Hematopoietic multipotent progenitor cell treated with erythropoietin and hydrocortisone succinate and interleukin-3 and kit ligand, for 4 days (in vitro differentiated cells): ENCODE measurements around the gene CAMK1G.
A peak's percentile ranks its signal among the peaks of the same experiment; 100 is the strongest.

Source experiments
- DNase-seq: peaks from one replicate; pipeline ENCODE4 v3.0.0-alpha.2; 2015

The CAMK1G gene

DNA sequence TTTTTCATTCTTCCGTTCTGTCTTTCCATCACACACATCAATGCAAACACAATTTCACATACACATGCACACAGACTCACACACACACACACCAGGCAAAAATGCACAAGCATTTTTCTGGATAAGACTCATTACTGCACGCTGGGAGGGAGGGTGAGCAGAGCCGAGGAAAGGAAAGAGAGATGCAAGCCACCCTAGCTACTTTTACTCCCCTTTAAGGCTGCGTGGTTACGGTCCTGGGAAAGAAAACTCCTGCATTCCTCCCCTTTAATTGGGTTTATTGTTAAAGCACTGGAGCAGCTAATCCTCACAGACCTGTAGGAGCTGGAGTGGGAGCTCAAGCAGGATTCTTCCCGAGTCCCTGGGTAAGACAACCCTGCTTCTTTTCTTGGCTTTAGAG lies at the start of gene CAMK1G:
TSS of gene CAMK1G (plus strand) at position 307 of the 400 bp plus-strand sequence. CDS start 11,270 bp downstream, outside the sequence.
- DNase-seq, result no peak

GRCh38 chr1:209534496-209535250 lies 48.8 kb upstream of the CAMK1G start:
- DNase-seq, result peak; percentile 7

DNA sequence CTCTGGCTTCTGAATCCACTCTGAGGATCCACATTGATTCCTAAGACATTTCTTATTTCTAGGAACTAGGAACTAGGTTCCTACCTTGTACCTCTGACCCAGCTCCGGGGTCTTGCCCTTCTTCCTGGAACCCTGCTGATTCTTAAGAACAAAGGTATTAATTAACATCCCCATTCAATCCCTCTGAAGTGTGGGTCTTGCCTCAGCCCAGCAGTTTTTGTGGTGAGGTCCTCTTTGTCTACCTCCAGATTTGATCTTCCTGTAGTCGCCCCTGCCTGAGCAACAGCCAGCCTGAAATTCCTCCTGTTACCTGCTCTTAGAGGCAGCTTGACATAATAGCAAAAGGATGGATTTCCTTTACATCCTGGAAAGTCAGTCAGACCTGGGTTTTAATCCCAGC lies 46.7 kb upstream of the CAMK1G start:
- no peak for DNase-seq

- no peak for DNase-seq
Measured at GRCh38 chr1:209537336-209538114, 46.0 kb upstream of the CAMK1G start.

DNA sequence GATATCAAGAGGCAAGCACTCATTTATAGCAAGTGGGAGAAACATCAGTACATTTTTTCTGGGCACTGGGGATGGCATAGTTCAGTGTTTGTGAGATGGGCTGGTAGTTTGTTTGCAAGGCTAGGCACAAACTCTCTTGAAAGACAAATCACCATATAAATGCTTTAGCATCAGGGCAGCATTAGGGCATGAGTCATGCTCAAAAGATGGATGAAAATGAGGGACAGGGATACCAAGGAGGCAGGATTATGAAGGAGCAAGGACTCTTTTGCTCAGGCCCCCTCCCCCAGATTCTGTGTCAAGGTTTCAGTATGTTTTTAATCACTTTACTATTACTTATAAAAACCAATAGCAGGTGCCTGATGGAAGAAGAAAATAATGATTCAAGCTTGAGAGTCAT lies 43.9 kb upstream of the CAMK1G start:
- no peak for DNase-seq

GRCh38 chr1:209542585-209542984 lies 40.9 kb upstream of the CAMK1G start:
- DNase-seq, result peak; percentile 6

GRCh38 chr1:209544098-209544497 lies 39.4 kb upstream of the CAMK1G start:
- no peak for DNase-seq

DNA sequence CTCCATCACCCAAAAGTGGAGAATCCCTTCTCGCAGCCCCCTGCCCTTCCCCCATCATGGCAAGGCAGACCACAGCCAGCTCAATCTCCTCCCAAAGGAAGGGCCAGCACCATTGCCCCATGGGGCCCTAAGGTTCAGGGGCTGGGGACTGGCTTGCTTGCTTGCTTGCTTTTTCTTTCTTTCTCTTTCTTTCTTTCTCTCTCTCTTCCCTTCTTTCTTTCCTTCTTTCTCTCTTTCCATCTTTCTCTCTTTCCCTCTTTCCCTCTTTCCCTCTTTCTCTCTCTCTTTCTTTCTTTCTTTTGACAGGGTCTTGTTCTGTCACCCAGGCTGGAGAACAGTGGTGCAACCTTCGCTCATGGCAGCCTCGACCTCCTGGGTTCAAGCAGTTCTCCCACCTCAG lies 38.1 kb upstream of the CAMK1G start:
- DNase-seq, result no peak

GRCh38 chr1:209546390-209547085 lies 37.0 kb upstream of the CAMK1G start:
- no peak for DNase-seq

- DNase-seq, result no peak
Measured at GRCh38 chr1:209547626-209548025, 35.9 kb upstream of the CAMK1G start.

- peak; percentile 11 for DNase-seq
Measured at GRCh38 chr1:209549443-209550205, 33.9 kb upstream of the CAMK1G start.

- DNase-seq, result no peak
Measured at GRCh38 chr1:209550519-209550918, 33.0 kb upstream of the CAMK1G start.

GRCh38 chr1:209552406-209553264 lies 30.9 kb upstream of the CAMK1G start:
- no peak for DNase-seq

DNA sequence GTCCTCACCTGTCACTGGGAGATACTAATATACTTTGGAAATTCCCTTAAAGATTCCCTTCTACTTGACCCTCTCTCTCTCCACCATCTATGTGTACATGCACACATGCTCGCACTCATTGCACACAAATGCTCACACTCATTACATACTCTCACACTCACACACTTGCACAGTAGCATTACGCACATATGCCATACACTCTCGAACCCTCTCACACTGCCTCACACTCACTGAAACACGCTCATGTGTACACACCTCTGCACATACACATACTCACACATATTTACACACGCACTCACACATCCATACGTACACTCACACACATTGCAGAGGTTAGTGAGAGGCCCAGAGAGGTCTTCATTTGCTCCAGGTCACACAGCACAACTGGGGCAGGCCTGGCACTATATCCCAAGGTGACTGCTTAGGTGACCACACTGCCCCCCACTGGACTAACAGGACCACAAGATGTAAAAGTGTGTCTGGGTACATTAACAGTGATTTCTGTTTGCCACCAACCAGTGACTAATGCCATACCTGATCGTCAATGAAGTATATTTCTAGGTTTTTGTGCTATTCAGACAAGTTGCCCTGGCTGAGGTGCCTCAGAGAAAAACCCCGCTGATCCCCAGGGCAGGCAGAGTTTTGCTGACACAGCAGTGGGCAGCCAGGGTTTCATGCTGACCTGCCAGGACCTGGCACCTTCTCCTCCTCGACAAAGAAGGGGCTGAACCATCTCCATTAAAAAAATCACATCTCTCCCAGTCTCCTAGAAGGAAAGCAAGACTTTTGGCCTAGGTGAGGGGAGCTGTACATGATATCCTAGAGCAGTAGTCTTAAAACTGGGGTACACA lies 28.5 kb upstream of the CAMK1G start:
- no peak for DNase-seq

DNA sequence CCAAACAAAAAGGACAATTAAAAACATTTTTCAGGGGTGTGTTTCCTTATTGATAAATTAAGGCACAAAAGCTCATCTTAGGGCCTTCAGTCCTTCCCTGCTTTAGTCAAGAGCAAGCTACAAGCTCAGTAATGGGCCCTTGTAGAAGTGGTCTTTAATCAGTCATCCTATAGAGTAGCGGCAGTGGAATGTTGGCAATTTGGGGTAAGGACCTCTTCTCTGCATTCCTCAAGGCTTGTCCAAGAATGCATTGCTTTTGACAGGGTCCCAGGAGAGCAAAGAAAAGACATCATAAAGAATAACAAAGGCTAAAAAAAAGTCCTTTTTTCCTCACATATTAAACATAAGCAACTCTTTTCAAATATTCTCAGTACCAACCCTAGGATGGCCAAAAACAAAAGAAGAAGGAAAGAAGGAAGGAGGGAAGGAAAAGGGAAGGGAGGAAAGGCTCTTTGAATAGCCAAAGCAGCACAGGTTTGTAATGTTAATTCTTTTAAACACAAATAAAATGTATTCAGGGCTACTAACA lies 27.3 kb upstream of the CAMK1G start:
- no peak for DNase-seq

GRCh38 chr1:209557221-209557620 lies 26.3 kb upstream of the CAMK1G start:
- DNase-seq, result no peak

DNA sequence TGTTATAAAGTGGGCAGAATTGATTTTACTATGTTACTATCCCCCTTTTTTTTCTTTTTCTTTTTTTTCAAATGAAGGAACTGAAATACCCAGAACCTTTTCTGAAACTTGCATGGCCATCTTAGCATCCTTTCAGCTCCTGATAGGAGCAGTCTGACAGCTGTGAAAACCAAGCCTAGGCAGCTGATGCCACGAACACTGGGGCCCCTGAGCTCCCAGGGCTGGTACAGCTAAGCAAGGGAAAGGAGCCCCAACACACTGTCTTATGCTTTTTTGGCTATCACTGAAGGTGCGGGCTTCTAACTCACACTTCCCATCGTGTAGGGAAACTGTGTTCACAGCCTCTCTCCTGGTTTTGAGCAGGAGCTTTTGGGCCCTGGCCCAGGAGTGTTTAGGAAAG lies 23.0 kb upstream of the CAMK1G start:
- no peak for DNase-seq

DNA sequence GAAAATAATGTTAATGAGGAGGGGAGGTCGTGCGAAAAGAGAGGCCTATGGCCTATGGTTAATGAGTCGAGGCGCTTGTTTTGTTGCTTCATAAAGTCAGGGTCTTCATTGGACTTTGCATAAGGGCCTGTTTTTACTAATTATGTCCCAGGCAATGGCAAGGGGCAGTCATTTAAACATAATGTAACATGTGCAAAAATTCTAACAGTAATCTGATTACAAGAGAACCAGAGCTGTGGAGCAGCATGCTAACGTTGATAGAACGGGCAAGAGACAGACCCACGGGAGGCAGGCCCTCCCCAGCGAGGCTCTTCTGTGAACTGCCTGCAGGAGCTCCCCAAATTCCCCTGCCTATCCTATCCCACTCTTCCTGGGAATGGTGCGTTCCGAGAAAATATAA lies 22.6 kb upstream of the CAMK1G start:
- DNase-seq, result no peak

- no peak for DNase-seq
Measured at GRCh38 chr1:209561532-209561931, 22.0 kb upstream of the CAMK1G start.

- DNase-seq, result no peak
Measured at GRCh38 chr1:209564849-209565248, 18.7 kb upstream of the CAMK1G start.
